OCI-LY3 (cell line): ENCODE measurements around the gene CCDC34.

Source experiments
- CTCF ChIP-seq: fragments of 200-600, 300-600 bp; sonication (generic); IDR thresholded peaks from 2 replicates; pipeline ENCODE4 v1.5.1; 2014; ENCODE audit warnings: antibody characterized with exemption, low read length, low read depth
- EZH2phosphoT487 ChIP-seq: fragments of 200-600 bp; shearing (Covaris generic); IDR thresholded peaks from 2 replicates; pipeline ENCODE4 v1.6.1; 2018; ENCODE audit warnings: antibody characterized with exemption, mixed run types, low read depth

- TF ChIP-seq CTCF (no peak), EZH2phosphoT487 (no peak)
These were observed 72.6 kb downstream of the CCDC34 start for GRCh38 chr11:27290261-27291050.
